DND-41 (cell line): ENCODE results near the gene SNX14.

Source experiments
- CTCF ChIP-seq: IDR thresholded peaks from 2 replicates; pipeline ENCODE4 v1.5.1; 2012; ENCODE audit warnings: borderline replicate concordance, low read length, moderate library complexity, mild to moderate bottlenecking; ENCODE audit not compliant: poor library complexity, severe bottlenecking; ENCODE audit errors: extremely low read depth
- EZH2 ChIP-seq: IDR thresholded peaks from 3 replicates; pipeline ENCODE4 v1.6.1; 2012; ENCODE audit warnings: borderline replicate concordance, low read depth, mild to moderate bottlenecking, moderate library complexity, low read length, inconsistent platforms; ENCODE audit not compliant: severe bottlenecking

GRCh38 chr6:85568411-85568810 is 25.2 kb downstream of the SNX14 start:
- TF ChIP-seq CTCF, result no peak
- TF ChIP-seq EZH2, result no peak
